Measurements from ENCODE around the gene PLEKHJ1. TPM values are rescaled to one million over a fixed set of nuclear protein-coding genes. Genes with fewer than 3 reads are reported as not detected.

Gene PLEKHJ1
- total RNA-seq, 2 experiments from 2014 or later, result 69.8 to 71.3 TPM

- Mint-ChIP-seq H3K4me3 (no peak overlapping the region), H3K9me3 (no peaks in the 10 kb centered on the region), H3K4me1 (peaks cover 31% of the 10 kb centered on the region), H3K27me3 (no peaks in the 10 kb centered on the region), H3K36me3 (peaks cover 25% of the 10 kb centered on the region), H3K27ac (no peak overlapping the region)
- no peak for ATAC-seq (ENCODE audit: low read depth)
- DNase-seq, result no peak
- POLR2A ChIA-PET, result no interaction called here
These were observed 6.7 kb upstream of the PLEKHJ1 start for GRCh38 chr19:2242816-2243215.

DNA sequence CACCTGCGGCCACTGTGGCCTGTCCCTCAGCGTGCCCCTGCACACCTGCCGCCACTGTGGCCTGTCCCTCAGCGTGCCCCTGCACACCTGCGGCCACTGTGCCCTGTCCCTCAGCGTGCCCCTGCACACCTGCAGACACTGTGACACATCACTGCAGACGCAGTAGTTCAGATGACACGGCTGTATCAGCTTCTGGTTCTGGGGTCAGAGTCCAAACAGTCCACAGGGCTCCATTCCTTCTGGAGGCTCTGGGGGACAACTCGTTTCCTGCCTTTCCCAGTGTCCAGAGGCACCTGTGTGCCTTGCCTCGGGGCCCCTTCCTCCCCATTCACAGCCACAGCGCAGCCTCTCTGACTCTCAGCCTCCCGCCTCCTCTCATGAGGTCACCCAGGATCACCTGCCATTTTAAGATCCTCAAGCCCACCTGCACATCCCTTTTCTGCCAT is 6.0 kb upstream of the PLEKHJ1 start:
- H3K4me3 Mint-ChIP-seq, result no peak overlapping the region
- DNase-seq (no peak), ATAC-seq (ENCODE audit: low read depth) (no peak)
- no peak overlapping the region for H3K27ac Mint-ChIP-seq
- POLR2A ChIA-PET, result interaction anchor here (1.1 kb wide), 1 partner anchor 29 kb away, joined by 3 read pairs; no protein-coding TSS in a partner anchor
- H3K27me3 Mint-ChIP-seq, result no peaks in the 10 kb centered on the region
- H3K4me1 Mint-ChIP-seq, result peaks cover 37% of the 10 kb centered on the region
- peaks cover 27% of the 10 kb centered on the region for H3K36me3 Mint-ChIP-seq
- no peaks in the 10 kb centered on the region for H3K9me3 Mint-ChIP-seq

DNA sequence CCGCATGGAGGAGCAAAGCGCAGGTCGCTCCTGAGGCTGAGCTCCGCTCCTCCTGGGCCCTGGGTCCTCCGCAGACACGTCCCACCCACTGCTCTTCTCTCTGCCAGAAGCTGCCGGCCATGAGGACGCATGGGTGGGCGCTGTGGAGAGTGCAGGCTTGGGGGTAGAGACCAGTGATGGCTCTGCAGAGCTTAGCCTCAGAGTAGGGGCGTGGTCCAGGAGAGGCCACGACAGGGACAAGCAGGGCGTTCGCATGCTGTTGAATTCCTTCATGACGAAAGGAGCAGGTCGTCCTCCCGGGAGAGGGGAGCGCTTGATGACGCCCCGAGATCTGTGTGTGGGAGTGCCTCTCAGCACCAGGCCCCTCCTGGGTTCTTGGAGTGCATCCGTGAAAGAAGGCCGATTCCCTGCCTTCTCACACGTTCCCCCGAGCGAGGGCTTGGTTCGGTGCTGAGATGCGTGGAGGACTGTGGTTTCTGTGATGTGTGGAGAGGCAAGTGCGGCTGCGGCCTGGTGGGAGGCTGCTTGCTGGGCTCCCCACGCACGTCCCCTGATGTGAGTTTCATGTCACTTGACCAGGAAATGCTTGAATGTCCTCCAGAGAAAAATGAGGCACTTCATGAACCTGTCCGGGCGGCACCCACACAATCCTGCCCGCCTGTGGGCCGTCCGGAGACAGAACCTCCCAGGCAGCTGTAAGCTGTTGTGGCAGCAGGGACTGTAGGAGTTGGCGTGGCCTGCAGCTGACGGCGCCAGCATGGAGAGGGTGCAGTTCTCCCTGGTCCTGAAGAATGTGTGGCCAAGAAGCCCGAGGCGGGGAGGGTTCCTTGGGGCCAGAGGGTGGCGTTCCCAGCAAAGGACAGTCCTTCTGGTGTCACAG is 5.0 kb upstream of the PLEKHJ1 start:
- DNase-seq (no peak), ATAC-seq (ENCODE audit: low read depth) (no peak)
- POLR2A ChIA-PET, result interaction anchor here (0.5 to 4.5 kb wide), 7 partner anchors 11 to 87 kb away, joined by 3 to 71 read pairs (median 5); partner anchors contain the start of genes LSM7 and SPPL2B
- Mint-ChIP-seq H3K27me3 (no peaks in the 10 kb centered on the region), H3K4me3 (peak overlapping the region; percentile 100), H3K27ac (peak overlapping the region; percentile 51), H3K4me1 (peaks cover 37% of the 10 kb centered on the region), H3K36me3 (peaks cover 29% of the 10 kb centered on the region), H3K9me3 (no peaks in the 10 kb centered on the region)

- peak overlapping the region; percentile 73 for H3K27ac Mint-ChIP-seq
- DNase-seq (no peak), ATAC-seq (ENCODE audit: low read depth) (no peak)
- peak overlapping the region; percentile 100 for H3K4me3 Mint-ChIP-seq
- POLR2A ChIA-PET, result interaction anchor here (0.6 to 4.5 kb wide), 13 partner anchors 10 to 381 kb away, joined by 3 to 71 read pairs (median 5); partner anchors contain the start of genes LSM7 and SPPL2B
- H3K36me3 Mint-ChIP-seq, result peaks cover 27% of the 10 kb centered on the region
- no peaks in the 10 kb centered on the region for H3K27me3 Mint-ChIP-seq
- H3K4me1 Mint-ChIP-seq, result peaks cover 39% of the 10 kb centered on the region
- no peaks in the 10 kb centered on the region for H3K9me3 Mint-ChIP-seq
These were observed 3.9 kb upstream of the PLEKHJ1 start for GRCh38 chr19:2239771-2240770.

GRCh38 chr19:2239173-2239572 is 3.0 kb upstream of the PLEKHJ1 start:
- H3K36me3 Mint-ChIP-seq, result peaks cover 23% of the 10 kb centered on the region
- POLR2A ChIA-PET, result interaction anchor here (0.6 to 4.5 kb wide), 13 partner anchors 9 to 281 kb away, joined by 3 to 71 read pairs (median 5); no protein-coding TSS in a partner anchor

DNA sequence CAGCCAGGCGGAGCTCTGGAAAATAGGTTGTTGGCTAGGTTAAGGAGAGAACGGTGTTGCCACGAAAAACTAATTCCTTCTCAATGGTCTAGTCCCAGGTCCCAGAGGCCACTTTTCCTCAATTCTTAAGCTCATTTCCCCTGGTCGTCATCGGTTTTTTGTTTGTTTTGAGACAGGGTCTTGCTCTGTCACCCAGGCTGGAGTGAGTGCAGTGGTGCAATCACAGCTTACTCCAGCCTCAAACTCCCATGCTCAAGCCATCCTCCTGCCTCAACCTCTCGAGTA is 1.7 kb upstream of the PLEKHJ1 start:
- Mint-ChIP-seq H3K4me1 (peaks cover 50% of the 10 kb centered on the region), H3K27ac (peak overlapping the region; percentile 100), H3K27me3 (no peaks in the 10 kb centered on the region), H3K36me3 (peaks cover 25% of the 10 kb centered on the region), H3K9me3 (no peaks in the 10 kb centered on the region), H3K4me3 (peak overlapping the region; percentile 100)
- POLR2A ChIA-PET, result interaction anchor here (0.6 to 4.5 kb wide), 10 partner anchors 13 to 383 kb away, joined by 3 to 71 read pairs (median 7); partner anchors contain the start of genes LSM7 and SPPL2B
- ATAC-seq (ENCODE audit: low read depth) (no peak), DNase-seq (no peak)

More at GRCh38 chr19:2239173-2239572, 3.0 kb upstream of the PLEKHJ1 start:
- DNase-seq (no peak), ATAC-seq (ENCODE audit: low read depth) (no peak)
- H3K27ac Mint-ChIP-seq, result peak overlapping the region; percentile 100
- H3K9me3 Mint-ChIP-seq, result no peaks in the 10 kb centered on the region
- peaks cover 46% of the 10 kb centered on the region for H3K4me1 Mint-ChIP-seq
- H3K4me3 Mint-ChIP-seq, result peak overlapping the region; percentile 100
- no peaks in the 10 kb centered on the region for H3K27me3 Mint-ChIP-seq

- DNase-seq (no peak), ATAC-seq (ENCODE audit: low read depth) (no peak)
- Mint-ChIP-seq H3K27ac (peak overlapping the region; percentile 100), H3K36me3 (peaks cover 24% of the 10 kb centered on the region), H3K9me3 (no peaks in the 10 kb centered on the region), H3K27me3 (no peaks in the 10 kb centered on the region), H3K4me1 (peaks cover 49% of the 10 kb centered on the region), H3K4me3 (peak overlapping the region; percentile 100)
- POLR2A ChIA-PET, result interaction anchor here (0.6 to 4.5 kb wide), 7 partner anchors 20 to 384 kb away, joined by 3 to 71 read pairs (median 7); partner anchors contain the start of genes LSM7 and SPPL2B
These were observed 1.1 kb upstream of the PLEKHJ1 start for GRCh38 chr19:2237051-2237868.

DNA sequence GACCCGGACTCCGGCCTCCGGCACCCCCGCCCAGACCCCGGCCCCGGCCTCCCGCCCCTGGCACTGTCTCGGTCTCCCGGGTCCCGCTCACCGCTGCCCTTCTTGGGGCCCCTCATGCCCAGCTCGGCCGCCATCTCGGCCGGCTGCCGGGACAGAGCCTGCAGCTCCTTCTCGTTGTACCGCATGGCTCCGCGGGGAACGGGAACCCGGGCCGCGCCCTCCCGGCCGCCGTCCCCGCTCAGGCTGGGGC is 140 bp downstream of the PLEKHJ1 start:
- H3K9me3 Mint-ChIP-seq, result no peaks in the 10 kb centered on the region
- no peak for ATAC-seq (ENCODE audit: low read depth)
- peak overlapping the region; percentile 100 for H3K4me3 Mint-ChIP-seq
- no peaks in the 10 kb centered on the region for H3K27me3 Mint-ChIP-seq
- peaks cover 42% of the 10 kb centered on the region for H3K4me1 Mint-ChIP-seq
- peak overlapping the region; percentile 100 for H3K27ac Mint-ChIP-seq
- DNase-seq, result no peak
- POLR2A ChIA-PET, result interaction anchor here (0.5 to 1.7 kb wide), 12 partner anchors 34 to 511 kb away, joined by 3 to 5 read pairs (median 4); partner anchors contain the start of genes LSM7, PEAK3, SPPL2B and TIMM13
- peaks cover 22% of the 10 kb centered on the region for H3K36me3 Mint-ChIP-seq

DNA sequence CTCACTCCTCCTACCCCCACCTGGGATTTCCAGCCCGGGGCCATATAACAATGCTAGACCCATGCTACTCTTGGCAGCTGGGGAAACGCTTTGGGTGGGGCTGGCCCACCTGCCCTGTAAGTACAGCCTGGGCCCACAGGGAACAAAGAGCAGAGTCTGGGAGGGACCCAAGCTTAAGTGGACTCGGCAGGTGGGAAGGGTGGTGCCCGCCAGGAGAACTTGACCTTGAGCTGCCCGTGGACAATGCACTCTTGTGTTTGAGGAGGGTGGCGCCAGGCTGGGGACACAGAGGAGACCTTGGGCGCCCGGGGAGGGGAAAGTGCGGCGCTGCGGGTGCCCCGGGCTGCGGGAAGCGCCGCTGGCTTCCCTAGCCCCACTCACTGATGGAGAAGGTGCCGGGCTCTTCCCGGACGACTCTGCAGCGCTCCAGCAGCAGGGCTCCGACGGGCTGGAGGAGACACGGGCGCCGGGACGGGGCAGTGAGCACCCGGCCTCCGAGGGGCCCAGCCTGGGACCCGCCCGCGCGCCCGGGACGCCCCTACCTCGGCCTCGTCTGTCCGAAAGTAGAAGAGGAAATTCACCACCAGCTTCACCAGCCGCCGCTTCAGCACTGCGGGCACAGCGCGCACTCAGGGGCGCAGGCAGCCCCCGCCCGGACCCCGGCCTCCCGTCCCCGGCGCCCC is 607 bp downstream of the PLEKHJ1 start:
- no peaks in the 10 kb centered on the region for H3K9me3 Mint-ChIP-seq
- peaks cover 21% of the 10 kb centered on the region for H3K36me3 Mint-ChIP-seq
- ATAC-seq (ENCODE audit: low read depth) (peak; percentile 5), DNase-seq (no peak)
- H3K4me3 Mint-ChIP-seq, result peak overlapping the region; percentile 100
- H3K27me3 Mint-ChIP-seq, result no peaks in the 10 kb centered on the region
- peaks cover 38% of the 10 kb centered on the region for H3K4me1 Mint-ChIP-seq
- POLR2A ChIA-PET, result interaction anchor here (0.6 to 1.7 kb wide), 10 partner anchors 34 to 234 kb away, joined by 3 to 5 read pairs (median 4); partner anchors contain the start of genes LSM7, PEAK3, SPPL2B and TIMM13
- H3K27ac Mint-ChIP-seq, result peak overlapping the region; percentile 89

DNA sequence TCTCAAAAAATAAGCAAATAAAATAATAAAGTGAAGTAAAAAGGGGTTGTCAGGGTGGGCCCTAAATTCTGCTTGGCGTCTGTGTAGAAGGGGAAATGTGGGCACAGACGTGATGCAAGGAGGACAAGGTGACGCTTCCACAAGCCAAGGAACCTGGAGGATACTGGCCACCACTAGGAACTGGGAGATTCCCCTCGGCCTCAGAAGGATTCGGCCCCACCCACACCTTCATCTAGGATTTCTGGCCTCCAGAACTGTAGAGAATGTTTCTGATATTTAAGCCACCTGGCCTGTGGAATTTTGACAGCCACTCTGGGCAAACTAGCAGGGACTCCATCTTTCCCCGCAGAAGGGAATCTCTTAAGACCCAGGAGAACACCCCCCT is 1.1 kb downstream of the PLEKHJ1 start:
- Mint-ChIP-seq H3K4me1 (peaks cover 34% of the 10 kb centered on the region), H3K27ac (peak overlapping the region; percentile 89), H3K4me3 (peak overlapping the region; percentile 100), H3K9me3 (no peaks in the 10 kb centered on the region), H3K27me3 (no peaks in the 10 kb centered on the region), H3K36me3 (peaks cover 18% of the 10 kb centered on the region)
- ATAC-seq (ENCODE audit: low read depth), result no peak
- no peak for DNase-seq
- POLR2A ChIA-PET, result interaction anchor here (1.2 to 1.7 kb wide), 3 partner anchors 94 to 193 kb away, joined by 4 to 5 read pairs (median 5); partner anchors contain the start of genes LSM7, SPPL2B and TIMM13

DNA sequence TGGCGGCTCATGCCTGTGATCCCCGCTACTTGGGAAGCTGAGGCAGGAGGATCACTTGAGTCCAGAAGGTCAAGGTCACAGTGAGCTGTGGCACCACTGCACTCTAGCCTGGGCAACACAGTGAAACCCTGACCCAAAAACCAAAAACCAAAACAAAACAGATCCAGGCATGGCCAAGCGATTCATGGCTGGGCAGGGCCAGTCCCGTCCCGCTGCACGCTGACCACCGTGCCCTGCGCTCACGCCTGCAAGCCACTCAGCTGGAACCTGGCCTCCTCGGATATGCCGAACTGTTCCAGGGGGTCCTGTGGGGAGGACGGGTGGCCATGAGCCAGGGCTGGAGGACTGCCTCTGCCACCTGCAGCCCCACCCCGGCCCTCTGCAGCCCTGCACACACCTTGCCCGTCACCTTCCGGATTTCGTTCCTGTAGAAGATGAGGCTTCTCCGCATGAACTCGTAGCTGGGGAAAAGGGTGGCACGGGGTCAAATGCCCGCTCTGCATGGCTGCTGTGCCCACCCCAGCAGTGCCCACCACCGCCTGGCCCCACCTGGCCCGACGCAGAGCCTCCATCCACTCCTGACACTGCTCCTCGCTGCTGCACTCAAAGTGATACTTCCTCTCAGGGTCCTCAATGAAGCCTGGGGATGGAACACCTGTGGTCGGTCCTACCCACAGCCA is 2.4 kb downstream of the PLEKHJ1 start:
- H3K27ac Mint-ChIP-seq, result peak overlapping the region; percentile 63
- H3K36me3 Mint-ChIP-seq, result peaks cover 15% of the 10 kb centered on the region
- H3K9me3 Mint-ChIP-seq, result no peaks in the 10 kb centered on the region
- H3K4me1 Mint-ChIP-seq, result peaks cover 28% of the 10 kb centered on the region
- ATAC-seq (ENCODE audit: low read depth), result no peak
- no peaks in the 10 kb centered on the region for H3K27me3 Mint-ChIP-seq
- POLR2A ChIA-PET, result interaction anchor here (0.6 to 1.2 kb wide), 4 partner anchors 56 to 336 kb away, joined by 3 read pairs; partner anchors contain the start of gene LSM7
- DNase-seq, result no peak
- peak overlapping the region; percentile 100 for H3K4me3 Mint-ChIP-seq
